NT2/D1 (cell line): ENCODE measurements around the gene ERC2.

Source experiments
- DNase-seq: peaks from one replicate; pipeline ENCODE4 v3.0.0-alpha.2; 2011; ENCODE audit warnings: low read depth, low spot score
- H3K27me3 ChIP-seq: 2 replicates; pipeline ENCODE4 v1.6.0; 2011; ENCODE audit warnings: mild to moderate bottlenecking; ENCODE audit not compliant: insufficient read length, insufficient read depth
- H3K36me3 ChIP-seq: 2 replicates; pipeline ENCODE4 v1.6.1; 2011; ENCODE audit warnings: mild to moderate bottlenecking, low read length, mixed read lengths; ENCODE audit not compliant: insufficient read depth, insufficient read length
- H3K4me1 ChIP-seq: 2 replicates; pipeline ENCODE4 v1.5.1; 2011; ENCODE audit not compliant: insufficient read depth, insufficient read length
- H3K4me3 ChIP-seq: 2 replicates; pipeline ENCODE4 v1.5.1; 2011; ENCODE audit warnings: low read depth; ENCODE audit not compliant: insufficient read length
- H3K9ac ChIP-seq: 2 replicates; pipeline ENCODE4 v1.6.0; 2011; ENCODE audit warnings: low read depth; ENCODE audit not compliant: insufficient read length
- H3K9me3 ChIP-seq: 2 replicates; pipeline ENCODE4 v1.5.1; 2011; ENCODE audit warnings: mild to moderate bottlenecking, low read length; ENCODE audit not compliant: insufficient read depth
- SUZ12 ChIP-seq: IDR thresholded peaks from 2 replicates; pipeline ENCODE4 v1.6.1; 2011; ENCODE audit not compliant: insufficient read length, insufficient read depth; ENCODE audit errors: extremely low read depth
- YY1 ChIP-seq: IDR thresholded peaks from 2 replicates; pipeline ENCODE4 v1.6.1; 2011; ENCODE audit not compliant: insufficient read length, insufficient read depth
- ZNF274 ChIP-seq: IDR thresholded peaks from 2 replicates; pipeline ENCODE4 v1.6.1; 2011; ENCODE audit warnings: mild to moderate bottlenecking, low read depth, low read length

Gene ERC2

DNA sequence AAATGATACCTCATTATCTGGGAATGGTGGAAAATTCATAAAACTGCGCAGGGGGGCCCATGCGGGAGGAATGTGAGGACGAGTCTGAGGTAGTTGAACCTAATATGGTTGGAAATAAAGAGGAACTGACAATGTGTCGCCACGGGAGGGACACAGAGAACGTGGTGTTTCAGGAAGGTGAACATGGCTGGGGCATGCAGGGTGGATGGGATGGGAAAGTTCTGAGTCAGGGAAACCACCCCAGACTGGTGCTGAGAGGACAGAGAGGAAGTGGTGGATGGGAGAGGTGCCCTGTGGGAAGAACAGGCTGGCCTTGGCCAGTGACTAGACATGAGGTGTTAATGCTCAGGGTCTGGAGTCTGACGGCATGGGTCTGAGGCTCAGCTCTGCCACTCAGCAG, 844.0 kb downstream of the ERC2 start:
- Histone ChIP-seq H3K27me3 (peaks cover 35% of the 10 kb centered on the region), H3K4me1 (peaks cover 4% of the 10 kb centered on the region), H3K36me3 (no peaks in the 10 kb centered on the region), H3K4me3 (no peak overlapping the region), H3K9me3 (no peaks in the 10 kb centered on the region), H3K9ac (no peak overlapping the region)
- no peak for TF ChIP-seq ZNF274
- no peak for TF ChIP-seq SUZ12
- no peak for TF ChIP-seq YY1
- DNase-seq: no peak

DNA sequence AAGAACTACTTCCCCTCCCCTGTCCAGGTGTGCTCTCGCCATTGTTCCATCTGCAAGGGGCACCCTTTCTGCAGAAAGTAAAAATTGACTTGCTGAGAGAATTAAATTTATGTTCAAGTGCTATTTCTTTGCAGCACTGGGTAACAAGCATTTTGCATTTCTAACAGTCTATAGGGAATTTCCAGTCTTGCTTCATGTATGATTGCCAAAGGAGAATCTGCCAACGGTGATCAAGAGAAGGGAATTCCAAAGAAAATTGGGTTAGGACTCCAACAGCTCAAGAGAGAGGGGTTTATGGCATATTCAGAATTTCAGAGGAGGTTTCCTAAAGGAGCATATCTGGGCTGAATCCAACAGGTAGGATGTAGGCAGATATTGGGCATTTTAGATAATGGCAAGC, 844.5 kb downstream of the ERC2 start:
- no peaks in the 10 kb centered on the region for H3K9me3 ChIP-seq
- no peak for TF ChIP-seq YY1
- no peak for TF ChIP-seq ZNF274
- TF ChIP-seq SUZ12: no peak
- no peaks in the 10 kb centered on the region for H3K36me3 ChIP-seq
- peaks cover 40% of the 10 kb centered on the region for H3K27me3 ChIP-seq
- H3K4me3 ChIP-seq: no peak overlapping the region
- peaks cover 4% of the 10 kb centered on the region for H3K4me1 ChIP-seq
- H3K9ac ChIP-seq: no peak overlapping the region
- DNase-seq: no peak

DNA sequence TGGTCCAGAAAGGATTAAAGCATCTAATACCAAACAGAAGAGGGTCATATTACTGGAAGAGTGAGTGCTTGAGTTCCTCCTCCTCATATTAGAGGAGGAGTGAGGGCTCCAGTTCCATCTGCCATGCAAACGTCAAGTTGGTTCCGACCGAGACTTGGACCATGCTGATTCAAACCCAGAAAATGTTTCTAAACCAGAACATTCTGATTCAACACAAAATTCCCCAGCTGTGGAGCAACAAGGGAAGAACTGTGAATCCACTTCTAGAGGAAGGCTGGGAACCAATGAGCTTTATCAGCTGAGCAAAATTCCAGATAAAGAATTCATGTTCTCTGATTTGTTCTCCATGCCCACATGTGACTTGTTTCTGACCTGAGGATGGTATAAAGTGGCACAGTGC, 845.5 kb downstream of the ERC2 start:
- H3K4me3 ChIP-seq: no peak overlapping the region
- TF ChIP-seq SUZ12: no peak
- TF ChIP-seq ZNF274: no peak
- TF ChIP-seq YY1: no peak
- peaks cover 4% of the 10 kb centered on the region for H3K4me1 ChIP-seq
- H3K36me3 ChIP-seq: no peaks in the 10 kb centered on the region
- H3K9ac ChIP-seq: no peak overlapping the region
- no peaks in the 10 kb centered on the region for H3K9me3 ChIP-seq
- DNase-seq: no peak
- H3K27me3 ChIP-seq: peaks cover 50% of the 10 kb centered on the region

DNA sequence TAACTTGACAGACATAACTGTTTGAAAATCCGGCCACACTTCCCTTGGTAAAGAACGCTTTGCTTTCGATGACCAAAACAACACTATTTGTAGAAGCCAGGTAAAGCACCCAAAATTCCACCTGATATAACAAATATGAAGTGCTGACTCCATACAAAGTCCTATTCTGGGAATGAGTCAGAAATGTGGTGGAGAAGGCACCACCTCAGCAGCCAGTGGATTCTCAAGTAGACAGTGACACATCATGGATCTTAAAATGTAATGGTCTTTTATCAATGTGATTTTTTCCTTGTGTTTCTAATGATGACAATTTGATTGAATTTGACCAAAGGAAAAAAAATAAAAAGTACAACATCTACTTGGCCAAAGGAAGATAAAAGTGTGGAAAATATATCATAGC, 846.2 kb downstream of the ERC2 start:
- Histone ChIP-seq H3K9ac (no peak overlapping the region), H3K9me3 (no peaks in the 10 kb centered on the region), H3K4me1 (peaks cover 4% of the 10 kb centered on the region), H3K27me3 (peaks cover 56% of the 10 kb centered on the region), H3K36me3 (no peaks in the 10 kb centered on the region), H3K4me3 (no peak overlapping the region)
- no peak for DNase-seq
- TF ChIP-seq ZNF274: no peak
- TF ChIP-seq SUZ12: no peak
- TF ChIP-seq YY1: no peak

DNA sequence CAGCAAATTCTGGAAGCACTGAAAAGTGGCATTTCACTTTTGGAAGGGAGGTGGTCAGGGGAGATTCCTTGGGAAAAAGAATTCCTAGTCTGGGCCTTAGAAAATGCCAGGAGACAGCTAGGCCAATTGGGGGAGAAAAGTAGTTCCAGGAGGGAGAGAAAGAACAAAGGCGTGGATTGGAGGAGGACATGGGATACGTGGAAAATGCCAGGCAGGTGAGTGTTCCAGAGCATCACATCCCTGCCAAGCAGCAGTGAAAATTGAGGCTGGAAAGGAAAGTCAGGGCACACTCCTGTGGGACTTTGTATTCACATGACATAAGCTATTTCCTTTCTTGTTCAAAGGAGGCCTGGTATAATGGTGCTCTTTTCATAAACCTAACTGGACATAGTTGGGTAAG, 846.6 kb downstream of the ERC2 start:
- H3K9me3 ChIP-seq: no peaks in the 10 kb centered on the region
- TF ChIP-seq ZNF274 (no peak), YY1 (no peak), SUZ12 (no peak)

DNA sequence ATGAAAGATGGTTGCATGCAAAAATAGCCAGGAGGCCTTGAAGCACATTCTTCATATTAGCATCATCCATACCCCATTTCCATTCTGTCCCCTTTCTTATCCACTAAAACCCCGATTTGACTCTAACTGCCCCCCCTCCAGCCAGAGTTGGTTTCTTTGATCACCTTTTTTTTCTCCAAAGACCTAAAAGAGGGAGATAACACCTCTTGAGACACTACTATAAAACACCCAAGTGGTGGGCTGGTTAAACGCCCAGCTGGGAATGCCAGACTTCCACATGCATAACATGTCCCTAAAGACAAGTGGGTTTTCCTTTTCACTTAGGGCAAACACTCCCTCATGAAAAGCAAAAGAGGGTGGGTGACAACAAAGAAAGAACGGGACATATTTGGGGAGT, 847.2 kb downstream of the ERC2 start:
- H3K36me3 ChIP-seq: no peaks in the 10 kb centered on the region
- H3K9ac ChIP-seq: no peak overlapping the region
- no peak for DNase-seq
- peaks cover 4% of the 10 kb centered on the region for H3K4me1 ChIP-seq
- peaks cover 62% of the 10 kb centered on the region for H3K27me3 ChIP-seq
- TF ChIP-seq ZNF274: no peak
- TF ChIP-seq SUZ12: no peak
- no peak for TF ChIP-seq YY1
- H3K9me3 ChIP-seq: no peaks in the 10 kb centered on the region
- H3K4me3 ChIP-seq: no peak overlapping the region

More for the DNA sequence above, 846.6 kb downstream of the ERC2 start:
- no peaks in the 10 kb centered on the region for H3K36me3 ChIP-seq
- no peak overlapping the region for H3K9ac ChIP-seq
- peaks cover 61% of the 10 kb centered on the region for H3K27me3 ChIP-seq
- no peak for DNase-seq
- peaks cover 4% of the 10 kb centered on the region for H3K4me1 ChIP-seq
- H3K4me3 ChIP-seq: no peak overlapping the region

DNA sequence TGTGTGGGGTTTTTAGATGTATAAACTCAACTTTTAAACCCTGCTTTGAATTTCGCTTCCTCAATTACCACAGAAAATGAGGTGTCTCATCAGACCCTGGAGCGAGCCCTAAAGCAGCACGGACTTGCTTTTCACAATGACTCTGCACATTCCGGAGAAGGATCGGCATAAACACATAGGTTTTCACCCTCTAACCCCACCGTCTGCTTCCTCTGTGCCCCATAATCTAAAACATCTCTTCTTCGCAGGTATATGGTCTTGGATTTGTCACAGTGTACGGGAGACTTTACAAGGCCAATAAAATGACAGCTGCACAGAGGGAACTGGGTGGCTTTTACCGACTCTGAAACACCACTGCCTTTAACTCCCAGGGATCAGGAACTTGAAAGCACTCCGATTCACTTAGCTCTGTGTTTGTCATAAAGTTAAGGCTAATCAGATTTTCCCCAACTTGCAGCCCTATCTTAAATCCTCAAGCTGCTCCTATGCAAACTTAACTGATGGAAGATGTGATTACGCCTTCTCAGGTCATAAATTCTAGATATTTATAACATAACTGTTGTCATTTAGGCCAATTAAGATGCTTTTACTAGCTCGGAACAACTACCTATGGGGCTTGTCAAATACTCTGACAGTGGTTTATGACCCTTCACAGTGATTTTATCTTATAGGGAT, 847.8 kb downstream of the ERC2 start:
- Histone ChIP-seq H3K36me3 (no peaks in the 10 kb centered on the region), H3K4me1 (peaks cover 4% of the 10 kb centered on the region), H3K9me3 (no peaks in the 10 kb centered on the region), H3K9ac (no peak overlapping the region), H3K4me3 (no peak overlapping the region), H3K27me3 (peaks cover 62% of the 10 kb centered on the region)
- no peak for TF ChIP-seq ZNF274
- TF ChIP-seq YY1: no peak
- TF ChIP-seq SUZ12: no peak
- no peak for DNase-seq
